Astrocyte (in vitro differentiated cells and primary cell): Measurements from ENCODE around the gene CAMK1D.

Experiments used
- CTCF ChIP-seq: IDR thresholded peaks from 2 replicates; pipeline ENCODE4 v1.5.1; 2011; ENCODE audit warnings: low read depth, mild to moderate bottlenecking, inconsistent platforms, low read length, moderate library complexity; ENCODE audit not compliant: insufficient read depth
- EZH2 ChIP-seq: IDR thresholded peaks from 2 replicates; pipeline ENCODE4 v1.6.1; 2012; ENCODE audit warnings: mild to moderate bottlenecking, low read length, inconsistent platforms; ENCODE audit not compliant: insufficient read depth

DNA sequence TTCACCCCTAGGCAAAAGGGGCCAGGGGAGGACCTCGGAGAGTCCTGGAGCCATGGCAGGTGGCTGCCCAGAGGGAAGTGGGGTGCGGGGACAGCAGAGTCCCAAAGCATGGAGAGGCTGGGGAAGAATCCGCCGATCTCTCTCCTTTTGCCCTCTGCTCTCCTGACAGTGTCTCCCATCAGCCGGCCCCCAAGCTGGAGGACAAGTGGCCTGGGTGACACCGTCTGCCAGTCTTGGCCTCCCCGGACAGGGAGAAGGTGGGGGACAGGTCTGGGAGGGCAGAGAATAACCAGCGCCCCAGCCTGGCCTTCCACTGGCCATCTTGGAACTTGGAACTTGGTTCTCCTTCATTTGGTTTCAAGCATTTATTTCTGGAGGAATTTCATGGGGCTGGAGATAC lies 77.9 kb downstream of the CAMK1D start:
- no peak for TF ChIP-seq CTCF
- no peak for TF ChIP-seq EZH2
